Measurements from ENCODE around the gene EID3. TPM values are rescaled to one million over a fixed set of nuclear protein-coding genes. Genes with fewer than 3 reads are reported as not detected.

EID3 gene
- polyA plus RNA-seq, 3 donors: 0.64 to 1.0 (median 0.65) TPM

GRCh38 chr12:104306943-104307654, 3.6 kb downstream of the EID3 start:
- Histone ChIP-seq H3K27me3 (ENCODE audit: control insufficient read depth in 2 of 2, insufficient read depth in 2 of 2, low read length in 2 of 2) (no peaks in the 10 kb centered on the region), H3K4me2 (replicated peaks; ENCODE audit: extremely low read depth, low read length, poor library complexity, severe bottlenecking) (no peak overlapping the region), H4K20me1 (ENCODE audit: insufficient read depth, low read length) (peaks cover 92% of the 10 kb centered on the region), H3K4me1 (ENCODE audit: control insufficient read depth in 1 of 2, insufficient read depth in 2 of 2, low read length in 2 of 2) (peaks cover 21 to 28% of the 10 kb centered on the region in 2 donors), H2AFZ (ENCODE audit: insufficient read depth, low read depth, low read length, poor library complexity, severe bottlenecking) (no peak overlapping the region), H3K27ac (ENCODE audit: low read depth in 1 of 2, low read length in 2 of 2) (peak overlapping the region in 1 of 2 donors; percentile 55), H3K4me3 (replicated peaks in 1 of 3; ENCODE audit: low read depth in 2 of 3, low read length in 3 of 3) (no peak overlapping the region), H3K9ac (ENCODE audit: insufficient read depth, low read length, poor library complexity, severe bottlenecking) (no peak overlapping the region), H3K36me3 (replicated peaks in 1 of 2; ENCODE audit: control insufficient read depth in 1 of 2, insufficient read depth in 2 of 2, low read length in 2 of 2) (peaks cover 17 to 22% of the 10 kb centered on the region in 2 donors), H3K9me3 (replicated peaks in 1 of 2; ENCODE audit: control insufficient read depth in 1 of 2, insufficient read depth in 1 of 2, low read length in 2 of 2) (no peaks in the 10 kb centered on the region), H3K79me2 (ENCODE audit: insufficient read depth, low read length) (peaks cover 91% of the 10 kb centered on the region)
- H3K4me1 Mint-ChIP-seq: peaks cover 45% of the 10 kb centered on the region
- H3K36me3 Mint-ChIP-seq: peaks cover 24 to 51% of the 10 kb centered on the region in 2 donors
- H3K9me3 Mint-ChIP-seq: peaks cover 0 to 2% (median 0%) of the 10 kb centered on the region in 7 donors
- TF ChIP-seq CTCF (IDR thresholded peaks at IDR 0.05): no peak
- intact Hi-C loops (cut with micrococcal nuclease): loop anchor here in 1 of 2 donors (10.0 kb wide), 1 partner anchor 798 kb away; the partner anchor contains the start of gene WASHC4
- no peak for DNase-seq
- 93% methylated on average over 2 of the region's 6 CpGs for WGBS (ENCODE audit: insufficient coverage)
- peaks cover 0 to 2% (median 0%) of the 10 kb centered on the region in 3 donors for H3K27me3 Mint-ChIP-seq (ENCODE audit: low read depth in 3 of 3)
- H3K27ac Mint-ChIP-seq: peak overlapping the region in 4 of 7 donors; percentile 12 to 66 (median 39)
- no peak overlapping the region for H3K4me3 Mint-ChIP-seq

- Histone ChIP-seq H2AFZ (ENCODE audit: insufficient read depth, low read depth, low read length, poor library complexity, severe bottlenecking) (no peak overlapping the region), H3K4me2 (replicated peaks; ENCODE audit: extremely low read depth, low read length, poor library complexity, severe bottlenecking) (no peak overlapping the region), H3K27me3 (ENCODE audit: control insufficient read depth in 2 of 2, insufficient read depth in 2 of 2, low read length in 2 of 2) (no peaks in the 10 kb centered on the region), H3K79me2 (ENCODE audit: insufficient read depth, low read length) (peaks cover 86% of the 10 kb centered on the region), H3K4me3 (replicated peaks in 1 of 3; ENCODE audit: low read depth in 2 of 3, low read length in 3 of 3) (no peak overlapping the region), H3K9me3 (replicated peaks in 1 of 2; ENCODE audit: control insufficient read depth in 1 of 2, insufficient read depth in 1 of 2, low read length in 2 of 2) (no peaks in the 10 kb centered on the region), H3K9ac (ENCODE audit: insufficient read depth, low read length, poor library complexity, severe bottlenecking) (no peak overlapping the region), H4K20me1 (ENCODE audit: insufficient read depth, low read length) (peaks cover 90% of the 10 kb centered on the region), H3K4me1 (ENCODE audit: control insufficient read depth in 1 of 2, insufficient read depth in 2 of 2, low read length in 2 of 2) (peaks cover 21 to 28% of the 10 kb centered on the region in 2 donors), H3K27ac (ENCODE audit: low read depth in 1 of 2, low read length in 2 of 2) (no peak overlapping the region), H3K36me3 (replicated peaks in 1 of 2; ENCODE audit: control insufficient read depth in 1 of 2, insufficient read depth in 2 of 2, low read length in 2 of 2) (peaks cover 22 to 28% of the 10 kb centered on the region in 2 donors)
- Mint-ChIP-seq H3K4me3 (no peak overlapping the region), H3K27ac (peak overlapping the region in 4 of 7 donors; percentile 20 to 66 (median 40)), H3K4me1 (peaks cover 45% of the 10 kb centered on the region), H3K36me3 (peaks cover 29 to 51% of the 10 kb centered on the region in 2 donors), H3K27me3 (ENCODE audit: low read depth in 3 of 3) (peaks cover 0 to 2% (median 0%) of the 10 kb centered on the region in 3 donors), H3K9me3 (peaks cover 0 to 2% (median 0%) of the 10 kb centered on the region in 7 donors)
- TF ChIP-seq CTCF (IDR thresholded peaks at IDR 0.05): no peak
- no peak for DNase-seq
- intact Hi-C loops (cut with micrococcal nuclease): loop anchor here in 1 of 2 donors (10.0 kb wide), 1 partner anchor 797 kb away; the partner anchor contains the start of gene WASHC4
These were observed 4.1 kb downstream of the EID3 start for GRCh38 chr12:104307655-104308000.
